ENCODE measurements around the gene DNAJC21. TPM values are rescaled to one million over a fixed set of nuclear protein-coding genes. Genes with fewer than 3 reads are reported as not detected.

DNAJC21 gene
- polyA plus RNA-seq, result 22.1 and 25.9 TPM in 2 replicates

DNA sequence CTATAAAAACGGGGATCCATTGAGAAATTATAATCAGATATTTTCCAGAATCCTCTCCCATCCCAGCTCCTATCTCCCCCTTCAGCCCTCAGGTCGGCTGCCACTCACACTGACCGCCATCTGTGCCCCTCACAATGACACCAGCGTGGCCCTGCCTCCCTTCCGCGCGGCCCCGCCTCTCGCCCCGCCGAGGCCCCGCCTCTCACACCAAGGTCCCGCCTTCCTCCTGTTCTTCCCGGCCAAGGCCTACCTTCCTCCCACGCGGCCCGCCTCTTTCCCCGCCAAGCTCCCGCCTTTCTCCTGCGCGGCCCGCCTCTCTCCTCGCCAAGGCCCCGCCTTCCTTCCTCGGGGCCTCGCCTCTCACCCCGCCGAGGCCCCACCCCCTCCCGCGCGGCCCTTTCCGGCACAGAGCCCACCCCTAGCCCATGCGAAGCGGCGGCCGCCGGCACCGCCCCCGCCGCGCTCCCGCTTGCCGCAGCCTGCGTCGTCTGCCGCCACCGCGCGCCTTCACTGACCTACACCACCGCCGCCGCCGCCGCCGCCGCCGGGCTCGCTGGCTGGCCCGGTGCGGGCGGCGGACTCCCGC is at the start of gene DNAJC21:
DNAJC21 (plus strand) TSS at position 426 of the 586 bp plus-strand sequence. CDS start 261 bp downstream, outside the sequence.

DNA sequence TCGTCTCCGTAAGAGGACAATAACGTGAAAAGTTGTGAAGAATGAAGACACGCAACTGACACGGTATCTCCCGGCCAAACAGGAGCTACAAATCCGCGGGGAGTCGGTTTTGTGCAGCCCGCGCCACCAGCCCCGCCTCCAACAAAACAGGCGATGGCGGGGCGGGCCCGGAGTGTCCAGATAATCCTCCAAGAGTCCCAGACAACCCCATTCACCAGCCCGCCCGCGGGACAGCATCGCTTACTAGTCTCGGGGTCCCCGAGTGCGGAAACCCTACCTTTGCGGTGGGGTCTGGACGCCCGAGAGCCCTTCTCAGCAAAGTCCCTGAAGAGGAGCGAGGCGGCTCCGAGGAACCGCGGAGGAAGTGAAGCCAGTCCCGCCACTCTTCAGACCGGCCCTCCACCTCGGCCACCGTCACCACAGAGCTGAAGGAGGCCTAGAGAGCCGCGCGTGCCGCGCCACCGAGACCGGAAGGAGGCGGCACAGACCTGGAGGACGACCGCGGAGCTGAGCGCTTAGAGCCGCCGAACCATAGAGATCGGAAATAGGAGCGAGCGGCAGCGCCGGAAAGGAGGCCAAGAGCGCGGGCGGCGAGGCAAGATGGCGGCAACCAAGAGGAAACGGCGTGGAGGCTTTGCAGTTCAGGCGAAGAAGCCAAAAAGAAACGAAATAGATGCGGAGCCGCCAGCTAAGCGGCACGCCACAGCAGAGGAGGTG is 14.1 kb upstream of the DNAJC21 start, which contains the start of the genes BRIX1 and RAD1:
BRIX1 (plus strand) TSS at position 573 of the 717 bp plus-strand sequence; CDS start at position 601, 28 bp downstream.
RAD1 (minus strand) TSS at position 366 of the 717 bp plus-strand sequence. CDS start 612 bp downstream, outside the sequence.

Other genes with a start within 250 kb of the DNAJC21 start
- 0.29 and 0.42 TPM in 2 replicates for gene TTC23L, start 90.4 kb upstream of the DNAJC21 start, polyA plus RNA-seq
- gene RAD1, start 14.1 kb upstream of the DNAJC21 start, polyA plus RNA-seq, result 20.3 and 25.6 TPM in 2 replicates
- gene BRIX1, start 13.8 kb upstream of the DNAJC21 start, polyA plus RNA-seq, result 35.4 and 54.0 TPM in 2 replicates
- gene AGXT2, start 118.4 kb downstream of the DNAJC21 start, polyA plus RNA-seq, result not detected in 2 replicates

Measured in Purkinje cell (primary cell).